SK-N-MC (cell line): Measurements from ENCODE around the gene OR2T34.

Experiments
- EZH2 ChIP-seq: fragments of 200-600 bp; sonication (generic); IDR thresholded peaks from one replicate; pipeline ENCODE4 v1.6.1; 2017; ENCODE audit warnings: antibody characterized with exemption
- FOXP2 ChIP-seq: optimal IDR thresholded peaks from 2 replicates; pipeline ENCODE3; 2011; ENCODE audit warnings: mild to moderate bottlenecking, moderate library complexity; ENCODE audit not compliant: insufficient read depth; ENCODE audit errors: extremely low read length, control extremely low read depth
- POLR2AphosphoS5 ChIP-seq: IDR thresholded peaks from 2 replicates; pipeline ENCODE4 v1.6.1; 2012; ENCODE audit warnings: mild to moderate bottlenecking, low read depth, low read length, borderline replicate concordance

- no peak for TF ChIP-seq POLR2AphosphoS5
- TF ChIP-seq EZH2, result no peak
- no peak for TF ChIP-seq FOXP2
Measured at GRCh38 chr1:248610301-248610700, 35.7 kb upstream of the OR2T34 start.
